Stimulated activated CD4-positive, alpha-beta T cell treated with anti-CD3 and anti-CD28 coated beads, Interleukin-15, amount 100 ng/mL, for 24 hours (primary cell): Measurements from ENCODE around the gene HRAS.

Experiments used
- DNase-seq: peaks from one replicate; pipeline ENCODE4 v3.0.0-alpha.2; 2020

The HRAS gene

GRCh38 chr11:506995-507726 is 28.2 kb downstream of the HRAS start, which contains the start of gene RNH1:
RNH1 (minus strand) TSS chr11:507242; CDS start chr11:502162, 5,080 bp downstream.
- DNase-seq: peak; percentile 100

- DNase-seq: peak; percentile 98
These were observed 29.0 kb downstream of the HRAS start for GRCh38 chr11:506238-506994.

GRCh38 chr11:504994-505344 is 30.4 kb downstream of the HRAS start:
- DNase-seq: no peak

GRCh38 chr11:504053-504993 is 31.1 kb downstream of the HRAS start:
- DNase-seq: peak; percentile 40

- peak; percentile 55 for DNase-seq
These were observed 32.0 kb downstream of the HRAS start for GRCh38 chr11:503179-503981.

- DNase-seq: no peak
These were observed 32.8 kb downstream of the HRAS start for GRCh38 chr11:502288-503178.

GRCh38 chr11:501683-502287 is 33.6 kb downstream of the HRAS start:
- DNase-seq: no peak

- no peak for DNase-seq
These were observed 34.2 kb downstream of the HRAS start for GRCh38 chr11:501001-501682.

- DNase-seq: no peak
These were observed 35.9 kb downstream of the HRAS start for GRCh38 chr11:499201-500076.

GRCh38 chr11:498297-499181 is 36.8 kb downstream of the HRAS start:
- no peak for DNase-seq

GRCh38 chr11:497565-498296 is 37.6 kb downstream of the HRAS start:
- no peak for DNase-seq

GRCh38 chr11:496834-497564 is 38.4 kb downstream of the HRAS start:
- DNase-seq: no peak

- DNase-seq: no peak
These were observed 39.8 kb downstream of the HRAS start for GRCh38 chr11:495537-495931.

GRCh38 chr11:494761-495536 is 40.4 kb downstream of the HRAS start:
- DNase-seq: no peak

- DNase-seq: no peak
These were observed 42.7 kb downstream of the HRAS start for GRCh38 chr11:492427-493226.
